ENCODE measurements around the gene HSDL1.

The HSDL1 gene

GRCh38 chr16:84110527-84110926, 34.5 kb downstream of the HSDL1 start:
- in situ Hi-C loops (cut with MboI; ENCODE audit: low sequenced_read_pairs): no loop called here

- in situ Hi-C loops (cut with MboI; ENCODE audit: low sequenced_read_pairs): no loop called here
Observed at GRCh38 chr16:84109598-84110335, 35.2 kb downstream of the HSDL1 start.

- in situ Hi-C loops (cut with MboI; ENCODE audit: low sequenced_read_pairs): no loop called here
Observed at GRCh38 chr16:84107921-84108320, 37.1 kb downstream of the HSDL1 start.

DNA sequence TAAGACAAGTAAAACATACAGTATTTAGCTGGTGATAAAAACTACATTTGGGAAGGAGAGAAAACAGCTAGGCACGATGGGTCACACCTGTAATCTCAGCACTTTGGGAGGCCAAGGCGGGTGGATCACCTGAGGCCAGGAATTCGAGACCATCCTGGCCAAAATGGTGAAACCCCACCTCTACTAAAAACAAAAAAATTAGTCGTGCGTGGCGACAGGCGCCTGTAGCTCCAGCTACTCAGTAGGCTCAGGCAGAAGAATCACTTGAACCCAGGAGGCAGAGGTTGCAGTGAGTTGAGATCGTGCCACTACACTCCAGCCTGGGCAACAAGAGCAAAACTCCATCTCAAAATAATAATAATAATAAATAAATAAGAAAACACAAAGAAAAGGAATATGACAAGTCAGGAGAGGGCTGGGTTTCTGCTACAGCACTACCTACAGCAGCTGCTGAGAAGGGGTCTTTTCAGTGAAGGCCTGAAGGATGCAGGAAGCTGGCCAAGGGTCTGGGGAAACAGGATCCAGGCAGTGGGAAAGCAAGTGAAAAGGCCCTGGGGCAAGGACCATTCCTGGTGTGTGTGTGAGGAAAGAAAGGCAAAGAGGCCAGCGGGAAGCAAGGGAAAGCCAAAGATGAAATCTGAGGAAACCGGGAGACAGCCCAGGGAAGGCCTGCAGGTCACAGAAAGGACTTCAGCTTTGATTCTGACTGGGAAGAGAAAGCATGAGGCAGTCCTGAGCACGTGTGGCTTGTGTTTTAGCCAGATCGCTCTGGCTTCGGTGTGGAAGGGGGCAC, 38.8 kb downstream of the HSDL1 start:
- in situ Hi-C loops (cut with MboI; ENCODE audit: low sequenced_read_pairs): no loop called here

GRCh38 chr16:84105301-84105815, 39.6 kb downstream of the HSDL1 start:
- in situ Hi-C loops (cut with MboI; ENCODE audit: low sequenced_read_pairs): no loop called here

DNA sequence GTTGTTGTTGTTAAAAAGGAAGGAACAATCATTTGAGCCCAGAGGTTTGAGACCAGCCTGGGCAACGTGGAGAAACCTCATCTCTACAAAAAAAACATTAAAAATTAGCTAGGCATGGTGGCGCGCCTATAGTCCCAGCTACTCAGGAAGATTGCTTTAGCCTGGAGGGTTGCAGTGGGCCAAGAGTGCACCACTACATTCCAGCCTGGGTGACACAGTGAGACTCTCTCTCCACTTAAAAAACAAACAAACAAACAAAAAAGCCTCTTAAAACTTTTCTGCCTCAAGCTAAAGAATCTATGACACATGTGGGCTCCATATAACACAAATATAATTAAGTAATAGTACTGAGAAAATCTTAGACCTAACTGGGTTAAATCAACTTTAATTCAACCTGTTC, 40.7 kb downstream of the HSDL1 start:
- in situ Hi-C loops (cut with MboI; ENCODE audit: low sequenced_read_pairs): no loop called here

GRCh38 chr16:84103678-84104077, 41.3 kb downstream of the HSDL1 start:
- in situ Hi-C loops (cut with MboI; ENCODE audit: low sequenced_read_pairs): no loop called here

GRCh38 chr16:84098939-84099338, 46.0 kb downstream of the HSDL1 start:
- in situ Hi-C loops (cut with MboI; ENCODE audit: low sequenced_read_pairs): no loop called here

DNA sequence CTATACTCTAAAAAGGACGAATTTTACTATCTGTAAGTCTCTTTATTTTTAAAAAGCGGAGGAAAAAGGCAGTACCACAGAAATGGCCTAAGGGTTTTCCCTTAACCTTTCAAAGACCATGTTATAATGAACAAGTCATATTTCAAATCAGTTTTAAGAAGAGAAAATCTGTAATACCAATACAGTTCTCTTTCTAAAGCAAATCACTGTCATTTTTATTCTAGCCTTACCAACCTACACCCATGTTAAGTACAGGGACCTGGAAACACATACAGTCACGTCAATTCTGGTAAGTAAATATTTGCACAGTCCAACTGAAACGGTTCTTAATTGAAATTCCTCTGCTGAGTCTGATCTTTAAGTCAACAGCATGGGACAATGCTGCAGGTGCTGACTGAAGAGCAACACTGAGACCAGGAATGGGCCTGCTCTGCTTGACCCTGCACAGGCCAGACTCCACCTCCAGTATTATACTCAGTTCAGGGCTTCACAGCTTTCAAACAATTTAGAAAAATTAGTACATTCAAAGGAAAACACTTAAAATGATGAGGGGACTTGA, 48.5 kb downstream of the HSDL1 start:
- in situ Hi-C loops (cut with MboI; ENCODE audit: low sequenced_read_pairs): no loop called here

GRCh38 chr16:84095466-84095865, 49.5 kb downstream of the HSDL1 start:
- in situ Hi-C loops (cut with MboI; ENCODE audit: low sequenced_read_pairs): no loop called here

GRCh38 chr16:84093879-84094270, 51.1 kb downstream of the HSDL1 start:
- in situ Hi-C loops (cut with MboI; ENCODE audit: low sequenced_read_pairs): no loop called here

GRCh38 chr16:84093120-84093878, 51.7 kb downstream of the HSDL1 start:
- in situ Hi-C loops (cut with MboI; ENCODE audit: low sequenced_read_pairs): no loop called here

DNA sequence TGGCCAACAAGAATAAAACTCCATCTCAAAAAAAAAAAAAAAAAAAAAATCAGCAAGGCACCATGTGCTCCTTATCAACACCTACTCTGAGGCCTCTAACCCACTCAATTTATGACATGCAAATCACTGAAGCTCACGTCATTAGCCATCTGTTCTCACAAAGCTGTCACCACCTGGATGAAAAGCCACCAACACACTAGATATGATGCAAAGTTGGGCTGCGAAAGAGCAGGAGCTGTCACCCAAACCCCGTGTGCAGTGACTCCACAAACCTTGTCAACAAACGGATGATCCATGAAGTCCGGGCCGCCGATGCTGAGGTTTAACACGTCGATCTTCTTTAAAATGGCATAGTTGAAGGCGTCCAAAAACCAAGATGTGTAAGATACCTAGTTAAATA, 53.5 kb downstream of the HSDL1 start:
- in situ Hi-C loops (cut with MboI; ENCODE audit: low sequenced_read_pairs): no loop called here

DNA sequence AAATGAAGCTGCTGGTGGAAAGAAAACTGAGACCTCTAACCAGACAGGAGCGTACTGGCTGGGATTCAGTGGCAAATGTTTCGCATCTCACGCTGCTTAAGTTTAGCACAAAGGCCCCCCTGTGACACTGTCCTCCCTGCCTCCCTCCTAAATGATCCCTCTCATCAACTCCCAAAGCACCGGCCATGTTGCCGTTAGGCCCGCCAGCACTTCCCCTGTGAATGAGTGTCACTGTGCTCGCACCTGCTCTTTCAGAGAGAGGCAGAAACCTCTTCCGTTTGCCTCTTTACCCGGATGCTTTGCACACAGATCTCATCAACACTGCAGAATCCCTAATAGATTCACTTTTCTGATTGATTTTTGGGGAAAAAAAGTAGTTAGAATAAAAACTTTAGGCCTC, 54.8 kb downstream of the HSDL1 start:
- in situ Hi-C loops (cut with MboI; ENCODE audit: low sequenced_read_pairs): no loop called here

DNA sequence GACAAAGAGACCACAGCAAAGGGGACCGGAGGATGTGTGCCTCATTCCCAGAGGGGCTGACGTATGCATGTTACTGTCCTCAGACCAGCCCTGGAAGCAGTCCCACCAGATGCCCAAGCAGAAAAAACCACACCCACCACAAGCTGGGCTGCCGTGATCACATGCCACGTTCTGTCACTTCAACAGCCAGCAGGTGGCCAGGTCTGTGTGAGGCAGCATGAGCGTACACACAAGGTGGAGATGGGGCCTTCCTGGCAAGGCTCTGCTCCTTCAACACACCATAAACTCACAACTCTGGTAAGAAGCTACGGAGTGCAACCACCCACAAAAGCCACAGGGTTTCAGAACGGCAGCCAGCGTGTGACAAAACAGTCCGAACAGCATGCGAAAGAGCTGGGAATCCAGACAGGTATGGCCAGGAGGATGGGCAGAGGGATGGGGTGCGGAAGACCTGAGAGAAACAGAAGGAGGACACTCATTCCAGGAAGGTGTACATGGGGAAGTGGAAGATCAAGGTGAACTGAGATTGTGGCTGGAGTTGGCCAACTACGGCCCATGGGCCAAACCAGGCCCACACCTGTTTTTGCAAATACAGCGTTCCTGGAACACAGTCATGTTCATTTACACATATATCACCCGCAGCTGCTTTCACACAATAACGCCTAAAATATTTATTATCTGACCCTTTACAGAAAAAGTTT, 56.1 kb downstream of the HSDL1 start:
- in situ Hi-C loops (cut with MboI; ENCODE audit: low sequenced_read_pairs): no loop called here

DNA sequence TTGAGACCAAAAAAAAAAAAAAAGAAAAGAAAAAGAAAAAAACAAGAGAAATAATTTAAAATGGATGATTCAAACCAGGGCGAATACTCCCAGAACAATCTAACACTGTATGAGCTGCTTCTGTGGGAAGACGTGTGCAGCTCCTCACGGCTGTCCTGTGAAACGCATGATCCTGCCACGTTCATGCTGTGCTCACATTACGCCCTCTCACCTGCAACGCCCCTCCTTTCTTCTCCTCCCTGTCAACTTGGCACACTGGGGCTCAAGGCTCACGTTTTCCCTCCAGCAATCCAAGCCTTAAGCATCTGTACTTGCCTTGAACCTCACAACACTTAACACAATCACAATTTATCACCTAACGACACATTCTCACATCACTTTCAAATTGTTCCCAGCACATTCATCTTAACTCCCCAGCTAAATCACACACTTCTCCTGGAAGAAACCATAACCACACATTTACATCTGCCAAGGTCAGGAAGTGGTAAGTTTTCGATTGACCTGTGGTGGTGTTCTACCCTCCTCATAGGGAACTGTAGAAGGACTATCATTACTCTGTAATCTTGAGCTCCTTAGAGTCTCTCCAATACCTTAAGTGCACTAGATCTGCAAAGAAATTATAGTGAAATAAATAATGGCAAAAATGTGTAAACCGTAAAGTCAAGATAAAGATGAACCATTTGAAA, 57.4 kb downstream of the HSDL1 start:
- in situ Hi-C loops (cut with MboI; ENCODE audit: low sequenced_read_pairs): no loop called here

DNA sequence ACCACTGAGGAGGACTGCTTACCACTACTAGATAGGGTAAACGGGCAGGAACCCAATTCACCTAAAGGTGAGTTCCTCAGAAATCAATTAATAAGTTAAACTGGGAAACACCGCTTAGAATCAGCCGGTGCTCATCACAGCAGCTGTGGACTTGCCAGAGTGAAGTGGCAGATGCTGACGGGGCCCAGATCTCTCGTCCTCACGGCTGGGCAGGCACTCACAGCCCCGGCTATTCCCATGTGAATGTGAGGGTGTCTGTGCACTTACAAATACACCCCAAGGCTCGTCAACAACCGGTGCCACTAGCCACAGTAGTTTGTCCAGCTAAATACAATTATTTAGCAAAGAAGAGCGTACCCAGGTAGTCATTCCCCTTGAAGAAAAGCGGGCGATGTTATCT, 58.0 kb downstream of the HSDL1 start:
- in situ Hi-C loops (cut with MboI; ENCODE audit: low sequenced_read_pairs): no loop called here

DNA sequence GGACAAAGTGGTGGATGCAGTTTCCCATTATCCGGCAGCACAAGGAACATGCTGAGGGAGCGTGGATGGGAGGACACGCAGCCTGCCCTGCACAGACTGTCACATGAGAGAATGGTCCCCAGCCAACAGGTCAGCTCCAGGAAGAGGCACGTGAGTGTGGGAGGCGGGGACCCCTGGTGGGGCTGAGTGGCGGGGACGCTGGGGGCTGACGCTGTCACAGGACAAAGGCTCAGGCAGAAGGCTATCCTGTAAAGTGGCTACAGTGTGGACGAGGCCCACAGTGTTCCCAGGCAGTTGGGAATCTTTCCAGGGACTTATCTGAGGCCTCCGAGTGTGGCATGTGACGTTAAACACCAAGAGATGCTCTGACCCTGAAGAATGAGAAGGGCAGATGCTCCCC, 58.6 kb downstream of the HSDL1 start:
- in situ Hi-C loops (cut with MboI; ENCODE audit: low sequenced_read_pairs): no loop called here

DNA sequence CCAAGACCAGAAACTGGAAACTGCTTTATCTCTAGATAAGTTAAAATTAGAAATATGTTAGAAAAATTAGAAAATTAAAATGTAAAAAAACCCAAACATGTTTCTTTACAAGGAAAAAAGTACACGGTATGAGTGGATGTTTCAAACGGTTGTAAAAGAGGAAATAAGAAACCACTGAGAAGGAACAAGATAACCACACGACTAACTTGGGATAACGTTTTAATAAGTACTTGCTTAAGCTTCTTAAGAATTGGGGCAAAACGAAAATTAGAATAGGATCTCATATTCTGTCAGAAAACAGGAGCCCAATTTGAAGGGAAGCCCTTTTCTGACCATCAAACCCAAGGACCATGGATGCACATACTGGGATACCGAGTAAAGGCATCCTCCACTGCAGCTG, 59.2 kb downstream of the HSDL1 start:
- in situ Hi-C loops (cut with MboI; ENCODE audit: low sequenced_read_pairs): no loop called here

GRCh38 chr16:84085271-84085667, 59.7 kb downstream of the HSDL1 start:
- in situ Hi-C loops (cut with MboI; ENCODE audit: low sequenced_read_pairs): no loop called here
